MM.1S (cell line): ENCODE results near the gene BDNF.

Source experiments
- CTCF ChIP-seq: fragments of 300-600 bp; sonication (generic); IDR thresholded peaks from 2 replicates; pipeline ENCODE4 v1.5.1; 2016; ENCODE audit warnings: antibody characterized with exemption, low read length, mixed read lengths
- EZH2 ChIP-seq: fragments of 300-600 bp; sonication (generic); optimal IDR thresholded peaks from 2 replicates; pipeline ENCODE3; 2017; ENCODE audit warnings: low read depth, mild to moderate bottlenecking, antibody characterized with exemption, low read length, mixed read lengths
- EZH2phosphoT487 ChIP-seq: fragments of 300-600 bp; sonication (generic); IDR thresholded peaks from 2 replicates; pipeline ENCODE4 v1.6.1; 2018; ENCODE audit warnings: antibody characterized with exemption, low read length

GRCh38 chr11:27701355-27702105 lies 1.3 kb upstream of the BDNF start:
- TF ChIP-seq CTCF (peak; percentile 30), EZH2 (no peak), EZH2phosphoT487 (no peak)
